ENCODE measurements around the gene PEPD.

PEPD gene

DNA sequence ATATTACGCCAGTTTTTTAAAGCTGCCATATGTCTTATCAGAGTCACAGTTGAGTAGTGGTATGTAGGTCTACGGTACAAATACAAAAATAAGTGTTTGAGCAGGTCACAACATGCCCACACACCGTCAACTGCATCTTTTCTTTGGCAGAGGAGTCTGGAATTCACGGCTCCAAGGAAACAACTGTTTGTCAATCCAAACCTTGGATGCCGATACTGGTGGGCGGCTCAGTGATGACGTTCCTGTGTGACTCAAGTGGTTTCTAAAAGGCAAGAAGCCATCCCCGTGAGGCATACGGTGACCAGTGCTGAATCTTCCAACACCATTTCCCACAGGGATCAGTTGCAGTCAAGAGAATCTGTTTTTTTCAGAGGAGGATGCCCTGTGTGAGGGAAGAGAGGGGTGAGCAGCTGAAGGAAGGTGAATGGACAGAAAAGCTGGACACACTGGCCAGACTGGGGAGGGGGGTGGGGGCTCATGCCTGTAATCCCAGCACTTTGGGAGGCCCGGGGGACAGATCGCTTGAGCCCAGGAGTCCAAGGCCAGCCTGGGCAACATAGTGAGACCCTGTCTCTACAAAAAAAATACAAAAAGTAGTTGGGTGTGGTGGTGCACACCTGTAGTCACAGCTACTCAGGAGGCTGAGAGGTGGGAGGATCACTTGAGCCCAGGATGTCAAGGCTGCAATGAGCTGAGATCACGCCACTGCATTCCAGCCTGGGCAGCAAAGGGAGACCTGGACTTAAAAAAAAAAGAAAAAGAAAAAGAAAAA lies 170.9 kb downstream of the PEPD start:
- peak; percentile 20 for DNase-seq (ENCODE audit: low read depth)

GRCh38 chr19:33349319-33350289 lies 172.0 kb downstream of the PEPD start:
- no peak for DNase-seq (ENCODE audit: low read depth)

- DNase-seq (ENCODE audit: low read depth), result no peak
Observed at GRCh38 chr19:33348301-33349010, 173.1 kb downstream of the PEPD start.

DNA sequence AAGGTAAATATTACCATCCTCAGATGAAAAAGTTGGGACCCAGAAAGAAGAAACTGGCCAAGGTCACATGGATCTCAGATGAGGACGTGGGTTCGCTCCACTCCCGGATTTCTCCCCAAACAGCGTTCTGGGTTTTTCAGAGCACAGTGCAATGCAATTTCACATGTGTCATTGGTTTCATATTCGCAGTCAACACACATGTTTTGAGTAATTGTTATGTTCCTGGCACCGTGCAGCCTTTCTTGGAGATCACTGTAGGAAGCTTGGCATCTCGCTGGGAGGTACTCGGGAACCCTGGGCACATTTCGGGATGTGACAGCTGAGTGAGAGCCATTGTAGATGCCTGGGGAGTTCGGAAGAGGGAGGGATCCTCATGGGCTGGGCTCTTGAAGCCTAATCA lies 174.3 kb downstream of the PEPD start:
- DNase-seq (ENCODE audit: low read depth), result no peak

- DNase-seq (ENCODE audit: low read depth), result no peak
Observed at GRCh38 chr19:33346665-33347064, 174.9 kb downstream of the PEPD start.

DNA sequence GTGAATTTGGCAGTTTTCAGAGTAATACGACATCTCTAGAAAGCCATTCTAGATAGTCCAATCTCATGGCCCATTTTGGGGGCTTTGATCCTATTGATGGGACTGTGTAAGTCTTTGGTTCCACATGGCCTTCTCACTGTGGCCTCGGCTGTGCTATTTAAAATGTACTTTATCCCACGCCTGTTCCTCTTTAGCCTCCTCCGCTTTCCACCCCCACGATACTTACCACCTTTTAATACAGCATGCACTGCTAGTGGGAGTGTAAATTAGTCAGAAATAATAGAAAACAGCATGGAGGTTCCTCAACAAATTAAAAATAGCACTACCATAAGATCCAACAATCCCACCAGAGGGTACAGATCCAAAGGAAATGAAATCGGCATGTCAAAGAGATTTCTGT lies 176.4 kb downstream of the PEPD start:
- DNase-seq (ENCODE audit: low read depth), result no peak

GRCh38 chr19:33344573-33344925 lies 177.0 kb downstream of the PEPD start:
- no peak for DNase-seq (ENCODE audit: low read depth)

GRCh38 chr19:33343859-33344572 lies 177.6 kb downstream of the PEPD start:
- no peak for DNase-seq (ENCODE audit: low read depth)

DNA sequence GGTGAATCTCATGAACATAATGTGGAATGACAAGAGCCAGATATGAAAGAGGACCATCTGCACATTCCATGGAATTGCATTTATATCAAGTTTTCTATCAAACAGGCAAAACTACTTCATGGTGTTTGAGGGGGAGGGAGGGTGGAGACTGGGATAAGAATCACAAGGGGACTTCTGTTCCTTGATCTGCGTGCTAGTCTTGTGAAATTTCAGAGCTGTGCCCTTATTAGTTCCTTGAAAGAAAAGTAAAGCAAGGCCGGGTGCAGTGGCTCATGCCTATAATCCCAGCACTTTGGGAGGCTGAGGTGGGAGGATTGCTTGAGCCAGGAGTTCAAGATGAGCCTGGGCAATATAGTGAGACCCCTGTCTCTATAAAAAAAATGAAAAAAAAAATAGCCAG lies 178.3 kb downstream of the PEPD start:
- DNase-seq (ENCODE audit: low read depth), result no peak

- DNase-seq (ENCODE audit: low read depth), result no peak
Observed at GRCh38 chr19:33340991-33341390, 180.6 kb downstream of the PEPD start.

GRCh38 chr19:33339016-33339984 lies 182.3 kb downstream of the PEPD start:
- DNase-seq (ENCODE audit: low read depth), result no peak

Data from HS-5 (cell line).